HepG2 (cell line): ENCODE measurements around the gene TSPYL4. TPM values are rescaled to one million over a fixed set of nuclear protein-coding genes. Genes with fewer than 3 reads are reported as not detected.

Experiments used
- KIAA2018 ChIP-seq: sonication (generic); formaldehyde crosslinking; IDR thresholded peaks from 2 replicates; pipeline ENCODE4 v1.5.0; 2020; ENCODE audit warnings: mild to moderate bottlenecking, missing genetic modification reagents, borderline replicate concordance
- KMT2A ChIP-seq: sonication (generic); formaldehyde crosslinking; IDR thresholded peaks from 2 replicates; pipeline ENCODE4 v1.4.0; 2020; ENCODE audit warnings: missing genetic modification reagents
- NPAS2 ChIP-seq: sonication (generic); formaldehyde crosslinking; IDR thresholded peaks from 2 replicates; pipeline ENCODE4 v1.8.0; 2022; ENCODE audit warnings: mild to moderate bottlenecking, missing genetic modification reagents, borderline replicate concordance
- PHF20 ChIP-seq: sonication (generic); formaldehyde crosslinking; IDR thresholded peaks from 2 replicates; pipeline ENCODE4 v1.5.0; 2020; ENCODE audit warnings: mild to moderate bottlenecking, missing genetic modification reagents
- TOE1 ChIP-seq: sonication (generic); formaldehyde crosslinking; IDR thresholded peaks from 2 replicates; pipeline ENCODE4 v1.4.0; 2020; ENCODE audit warnings: mild to moderate bottlenecking, missing genetic modification reagents
- ZBTB46 ChIP-seq: sonication (generic); formaldehyde crosslinking; IDR thresholded peaks from 2 replicates; pipeline ENCODE4 v1.4.0; 2020; ENCODE audit warnings: mild to moderate bottlenecking, missing genetic modification reagents, borderline replicate concordance
- polyA plus RNA-seq, 8 experiments: library from polyadenylated mRNA; depleted of rRNA in 3 of 8; stranded (reverse) in 7 of 8; unstranded in 1 of 8; fragments of >200 nt; fragmentation: Illumina TruSeq in 4 of 8; extraction: Trizol in 4 of 8; gene quantifications; 2 replicates each; pipeline versions ENCODE4 v1.2.1 to v1.2.3, GENCODE V29; 2011 to 2016; ENCODE audit warnings: low read depth in 4 of 8, missing spikeins in 1 of 8, mixed read lengths in 1 of 8; ENCODE audit not compliant: insufficient read depth in 1 of 8
- total RNA-seq, 5 experiments: library from RNA; depleted of rRNA; stranded (reverse); fragments of >200 nt; fragmentation: Illumina TruSeq; extraction: Trizol; gene quantifications; 2 replicates each; pipeline ENCODE4 v1.2.3, GENCODE V29; 2016; ENCODE audit warnings: low read depth in 1 of 5

The TSPYL4 gene
- total and polyA plus RNA-seq, 2 of the 13 experiments (the other 11 are each of a cell fraction or from before 2014, with no cell fraction given) = 18.0 to 19.7 TPM

GRCh38 chr6:116266803-116267202 lies 12.9 kb upstream of the TSPYL4 start (continued):
- TF ChIP-seq ZBTB46 (no peak), TOE1 (CRISPR knock-in tag) (no peak), NPAS2 (no peak), PHF20 (CRISPR knock-in tag) (no peak), KIAA2018 (CRISPR knock-in tag) (no peak), KMT2A (CRISPR knock-in tag) (no peak)
